ENCODE results near the gene IFNLR1. TPM values are rescaled to one million over a fixed set of nuclear protein-coding genes. Genes with fewer than 3 reads are reported as not detected.

Gene IFNLR1
- total RNA-seq, 4 donors from 2014 or later, result 2.5 to 4.6 (median 3.5) TPM

GRCh38 chr1:24206083-24206464 is 19.0 kb upstream of the IFNLR1 start:
- 44% methylated on average over 9 of the region's 12 CpGs; no CpG with 5 or more reads in 1 of the 2 donors for whole genome bisulfite sequencing, 2 donors

GRCh38 chr1:24205345-24206082 is 18.4 kb upstream of the IFNLR1 start:
- Histone ChIP-seq H3K4me1 (peaks cover 21 to 59% (median 31%) of the 10 kb centered on the region in 3 donors), H3K27ac (peak overlapping the region; percentile 81 to 91 (median 87)), H3K4me3 (no peak overlapping the region), H3K9me3 (no peaks in the 10 kb centered on the region), H3K27me3 (peaks cover 0 to 7% (median 0%) of the 10 kb centered on the region in 4 donors), H3K36me3 (no peaks in the 10 kb centered on the region)
- DNase-seq, result no peak
- intact Hi-C loops (cut with DNase I), result loop anchor here (10.0 kb wide), 1 partner anchor 119 kb away; no protein-coding TSS in a partner anchor
- WGBS, 2 donors, result 67 to 69% methylated on average over 5 to 7 of the region's 8 CpGs
- TF ChIP-seq CTCF (IDR thresholded peaks at IDR 0.05), result no peak
- no peak for TF ChIP-seq POLR2A (IDR thresholded peaks at IDR 0.05)

More at GRCh38 chr1:24206083-24206464, 19.0 kb upstream of the IFNLR1 start:
- no peak for DNase-seq
- Histone ChIP-seq H3K9me3 (no peaks in the 10 kb centered on the region), H3K27ac (peak overlapping the region; percentile 81 to 91 (median 87)), H3K4me1 (peaks cover 21 to 59% (median 31%) of the 10 kb centered on the region in 3 donors), H3K4me3 (no peak overlapping the region), H3K27me3 (peaks cover 0 to 7% (median 0%) of the 10 kb centered on the region in 4 donors), H3K36me3 (no peaks in the 10 kb centered on the region)
- TF ChIP-seq CTCF (IDR thresholded peaks at IDR 0.05), result no peak
- TF ChIP-seq POLR2A (IDR thresholded peaks at IDR 0.05), result no peak
- intact Hi-C loops (cut with DNase I), result loop anchor here (10.0 kb wide), 1 partner anchor 119 kb away; no protein-coding TSS in a partner anchor

GRCh38 chr1:24204116-24204515 is 17.0 kb upstream of the IFNLR1 start:
- Histone ChIP-seq H3K4me3 (no peak overlapping the region), H3K36me3 (no peaks in the 10 kb centered on the region), H3K27me3 (peaks cover 0 to 7% (median 0%) of the 10 kb centered on the region in 4 donors), H3K9me3 (no peaks in the 10 kb centered on the region), H3K4me1 (peaks cover 21 to 64% (median 34%) of the 10 kb centered on the region in 3 donors), H3K27ac (peak overlapping the region in 3 of 4 donors; percentile 68 to 91 (median 88))
- no peak for TF ChIP-seq CTCF (IDR thresholded peaks at IDR 0.05)
- no peak for TF ChIP-seq POLR2A (IDR thresholded peaks at IDR 0.05)
- no peak for DNase-seq
- WGBS, 2 donors, result 85 to 91% methylated on average over 8 of the region's 8 CpGs
- intact Hi-C loops (cut with DNase I), result loop anchor here (10.0 kb wide), 1 partner anchor 121 kb away; no protein-coding TSS in a partner anchor

- Histone ChIP-seq H3K27me3 (peaks cover 0 to 7% (median 0%) of the 10 kb centered on the region in 4 donors), H3K9me3 (no peaks in the 10 kb centered on the region), H3K36me3 (no peaks in the 10 kb centered on the region), H3K27ac (peak overlapping the region; percentile 68 to 91 (median 80)), H3K4me3 (no peak overlapping the region), H3K4me1 (peaks cover 21 to 64% (median 34%) of the 10 kb centered on the region in 3 donors)
- intact Hi-C loops (cut with DNase I), result loop anchor here (2.0 to 10.0 kb wide), 2 partner anchors 121 to 187 kb away; no protein-coding TSS in a partner anchor
- WGBS, 2 donors, result 5 to 47% methylated on average over 8 of the region's 10 CpGs
- no peak for DNase-seq
- TF ChIP-seq CTCF (IDR thresholded peaks at IDR 0.05), result peak in 2 of 6 experiments; percentile 21 to 41
- no peak for TF ChIP-seq POLR2A (IDR thresholded peaks at IDR 0.05)
Observed at GRCh38 chr1:24203404-24203803, 16.3 kb upstream of the IFNLR1 start.

- no peak for DNase-seq
- Histone ChIP-seq H3K36me3 (no peaks in the 10 kb centered on the region), H3K4me3 (no peak overlapping the region), H3K27ac (peak overlapping the region; percentile 68 to 91 (median 80)), H3K27me3 (peaks cover 0 to 7% (median 0%) of the 10 kb centered on the region in 4 donors), H3K4me1 (peaks cover 21 to 64% (median 34%) of the 10 kb centered on the region in 3 donors), H3K9me3 (no peaks in the 10 kb centered on the region)
- intact Hi-C loops (cut with DNase I), result loop anchor here (2.0 to 10.0 kb wide), 2 partner anchors 122 to 188 kb away; no protein-coding TSS in a partner anchor
- TF ChIP-seq CTCF (IDR thresholded peaks at IDR 0.05) (no peak), POLR2A (IDR thresholded peaks at IDR 0.05) (no peak)
- WGBS, 2 donors, result 70 to 78% methylated on average over 4 of the region's 4 CpGs
Observed at GRCh38 chr1:24202987-24203386, 15.9 kb upstream of the IFNLR1 start.

Data from esophagus squamous epithelium (tissue), 5 donors.